ENCODE measurements around the gene HBE1.

The HBE1 gene

DNA sequence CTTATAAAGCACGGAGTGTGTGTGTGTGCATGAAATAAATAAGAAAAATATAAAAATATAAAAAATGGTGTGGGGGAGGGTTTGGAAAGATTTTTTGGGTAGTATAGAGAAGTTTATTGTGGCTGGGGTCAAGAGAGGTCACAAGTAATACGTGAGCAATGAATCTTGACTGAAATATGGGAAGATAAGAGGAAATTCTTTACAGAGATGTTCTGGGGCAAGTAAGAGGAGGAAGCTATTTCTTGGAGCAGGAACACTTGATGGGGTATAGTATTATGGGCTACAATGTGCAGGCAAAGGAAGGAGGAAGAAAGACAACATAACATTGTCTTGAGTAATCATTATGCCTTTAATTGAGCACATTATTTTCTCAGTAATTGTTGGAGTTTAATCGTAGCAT lies 37.6 kb downstream of the HBE1 start:
- no peak for DNase-seq

GRCh38 chr11:5231111-5231510 lies 38.6 kb downstream of the HBE1 start:
- no peak for DNase-seq

GRCh38 chr11:5230266-5230665 lies 39.5 kb downstream of the HBE1 start:
- no peak for DNase-seq

DNA sequence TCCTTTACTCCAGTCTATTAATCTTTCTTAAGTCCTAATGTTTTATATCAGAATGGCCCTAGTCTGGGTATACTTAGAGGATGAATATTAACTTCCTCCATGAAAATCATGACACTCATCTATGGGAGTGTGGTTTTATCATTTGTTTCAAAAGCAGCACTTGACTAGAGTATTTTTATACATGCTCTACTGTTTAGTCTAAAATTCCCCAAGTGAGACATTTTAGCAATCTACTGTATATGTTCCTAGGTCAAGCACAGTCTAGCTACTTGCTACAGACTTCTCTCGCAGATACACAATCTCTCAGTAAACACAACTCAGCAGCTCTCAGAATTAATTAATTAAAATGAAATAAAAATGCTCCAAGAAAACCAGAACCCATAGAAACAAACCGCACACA lies 39.9 kb downstream of the HBE1 start:
- no peak for DNase-seq

DNA sequence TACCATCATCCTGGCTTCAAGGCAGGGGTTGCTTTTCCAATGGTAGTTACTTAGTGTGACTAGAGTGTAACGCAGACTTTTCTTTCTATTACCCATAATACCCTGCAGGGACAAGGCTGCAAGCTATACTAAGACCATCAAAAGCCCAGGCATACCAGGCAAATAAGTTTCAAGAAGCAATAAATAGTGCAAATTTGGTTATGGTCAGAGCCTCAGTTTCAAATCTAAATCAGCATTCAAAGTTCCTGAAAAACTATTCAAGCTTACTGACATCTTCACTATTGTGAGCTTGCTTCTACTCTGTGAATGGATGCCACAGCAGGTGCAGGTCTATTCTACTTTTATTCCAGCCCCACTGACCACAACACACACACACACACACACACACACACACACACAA lies 40.4 kb downstream of the HBE1 start:
- DNase-seq = no peak

DNA sequence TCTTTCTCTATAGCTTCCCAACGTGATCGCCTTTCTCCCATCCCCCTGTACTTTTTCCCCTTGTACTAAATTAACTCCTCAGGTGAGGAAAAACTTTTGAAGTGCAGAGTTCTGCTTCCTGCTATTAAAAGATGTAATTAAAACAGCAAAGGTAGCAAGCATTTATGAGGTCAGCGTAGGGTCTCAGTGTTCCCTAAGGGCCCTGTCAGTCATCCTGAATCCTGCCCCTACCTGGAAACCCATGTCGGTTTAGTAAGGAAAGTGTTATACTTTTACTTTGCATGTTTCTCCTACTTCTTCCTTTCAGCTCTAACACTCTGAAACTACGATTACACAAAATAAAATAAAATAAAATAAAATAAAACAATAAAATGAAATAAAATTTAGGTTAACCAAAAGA lies 41.6 kb downstream of the HBE1 start:
- DNase-seq = no peak

GRCh38 chr11:5227681-5228080 lies 42.1 kb downstream of the HBE1 start:
- no peak for DNase-seq

DNA sequence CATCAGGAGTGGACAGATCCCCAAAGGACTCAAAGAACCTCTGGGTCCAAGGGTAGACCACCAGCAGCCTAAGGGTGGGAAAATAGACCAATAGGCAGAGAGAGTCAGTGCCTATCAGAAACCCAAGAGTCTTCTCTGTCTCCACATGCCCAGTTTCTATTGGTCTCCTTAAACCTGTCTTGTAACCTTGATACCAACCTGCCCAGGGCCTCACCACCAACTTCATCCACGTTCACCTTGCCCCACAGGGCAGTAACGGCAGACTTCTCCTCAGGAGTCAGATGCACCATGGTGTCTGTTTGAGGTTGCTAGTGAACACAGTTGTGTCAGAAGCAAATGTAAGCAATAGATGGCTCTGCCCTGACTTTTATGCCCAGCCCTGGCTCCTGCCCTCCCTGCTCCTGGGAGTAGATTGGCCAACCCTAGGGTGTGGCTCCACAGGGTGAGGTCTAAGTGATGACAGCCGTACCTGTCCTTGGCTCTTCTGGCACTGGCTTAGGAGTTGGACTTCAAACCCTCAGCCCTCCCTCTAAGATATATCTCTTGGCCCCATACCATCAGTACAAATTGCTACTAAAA lies 42.9 kb downstream of the HBE1 start, which contains the start of gene HBB:
HBB (minus strand) TSS at position 340 of the 579 bp plus-strand sequence; CDS start at position 290, 50 bp downstream.
- no peak for DNase-seq

DNA sequence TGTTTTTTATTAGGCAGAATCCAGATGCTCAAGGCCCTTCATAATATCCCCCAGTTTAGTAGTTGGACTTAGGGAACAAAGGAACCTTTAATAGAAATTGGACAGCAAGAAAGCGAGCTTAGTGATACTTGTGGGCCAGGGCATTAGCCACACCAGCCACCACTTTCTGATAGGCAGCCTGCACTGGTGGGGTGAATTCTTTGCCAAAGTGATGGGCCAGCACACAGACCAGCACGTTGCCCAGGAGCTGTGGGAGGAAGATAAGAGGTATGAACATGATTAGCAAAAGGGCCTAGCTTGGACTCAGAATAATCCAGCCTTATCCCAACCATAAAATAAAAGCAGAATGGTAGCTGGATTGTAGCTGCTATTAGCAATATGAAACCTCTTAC lies 44.3 kb downstream of the HBE1 start:
- no peak for DNase-seq

GRCh38 chr11:5224538-5225479 lies 44.9 kb downstream of the HBE1 start:
- no peak for DNase-seq

DNA sequence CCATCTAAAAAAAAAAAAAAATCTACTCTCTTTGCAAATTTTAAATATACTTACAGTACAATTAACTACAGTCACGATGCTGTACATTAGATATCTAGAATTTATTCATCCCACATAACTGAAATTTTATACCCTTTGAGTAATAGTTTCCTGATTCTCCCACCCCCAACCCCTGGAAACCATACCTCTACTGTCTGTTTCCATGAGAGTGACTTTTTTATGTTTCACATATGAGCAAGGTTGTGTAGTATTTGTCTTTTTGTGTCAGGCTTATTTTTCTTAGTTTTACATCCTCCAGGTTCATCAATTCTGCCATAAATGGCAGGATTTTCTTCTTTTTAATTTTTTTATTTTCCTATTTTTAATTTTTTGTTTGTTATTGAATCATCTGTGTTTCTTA lies 46.1 kb downstream of the HBE1 start:
- no peak for DNase-seq

DNA sequence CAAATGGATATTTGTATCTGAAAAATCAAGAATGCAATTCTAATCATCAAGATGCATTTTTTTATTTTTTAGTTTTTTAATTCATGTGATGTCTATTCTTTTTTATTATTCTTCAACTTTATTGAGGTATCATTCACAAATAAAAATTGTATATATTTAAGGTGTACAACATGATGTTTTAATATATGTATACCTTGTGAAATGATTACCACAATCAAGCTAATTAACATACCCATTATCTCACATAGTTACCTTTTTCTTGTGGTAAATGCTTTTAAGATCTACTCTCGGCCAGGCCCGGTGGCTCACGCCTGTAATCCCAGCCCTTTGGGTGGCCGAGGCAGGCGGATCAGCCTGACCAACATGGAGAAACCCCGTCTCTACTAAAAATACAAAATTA lies 46.6 kb downstream of the HBE1 start:
- no peak for DNase-seq
